CD1c-positive myeloid dendritic cell (primary cell): ENCODE data around the gene SNRNP35.
"Not testable (repeated sequence)": the region's sequence is repeated elsewhere in the genome, so short reads cannot be mapped to it uniquely, and the experiment has no call there.

Experiments
- DNase-seq: peaks from one replicate; pipeline ENCODE4 v3.0.0-alpha.2; 2016; ENCODE audit errors: extremely low spot score

SNRNP35 gene

GRCh38 chr12:123489580-123489979, 31.6 kb downstream of the SNRNP35 start:
- DNase-seq, result no peak

DNA sequence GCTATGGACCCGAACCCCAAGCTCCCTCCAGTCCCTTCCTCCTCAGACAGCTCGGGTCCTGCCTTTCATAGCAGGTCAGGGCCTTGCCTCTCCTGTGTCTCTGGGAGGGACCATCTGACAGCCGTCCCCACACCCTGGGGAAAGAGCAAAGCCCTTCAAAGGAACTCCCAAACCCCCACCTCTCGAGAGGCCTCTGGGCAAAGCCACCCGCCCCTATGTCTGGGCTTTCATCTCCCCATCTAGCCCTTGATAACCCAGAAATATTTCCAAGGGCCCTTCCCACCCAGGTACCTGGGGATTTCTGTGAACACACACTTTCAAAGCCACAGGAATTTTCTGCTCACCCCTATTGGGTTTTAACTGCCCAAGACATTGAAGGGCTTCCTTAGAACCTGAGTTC, 32.1 kb downstream of the SNRNP35 start:
- DNase-seq, result no peak

GRCh38 chr12:123491056-123491455, 33.1 kb downstream of the SNRNP35 start:
- no peak for DNase-seq

DNA sequence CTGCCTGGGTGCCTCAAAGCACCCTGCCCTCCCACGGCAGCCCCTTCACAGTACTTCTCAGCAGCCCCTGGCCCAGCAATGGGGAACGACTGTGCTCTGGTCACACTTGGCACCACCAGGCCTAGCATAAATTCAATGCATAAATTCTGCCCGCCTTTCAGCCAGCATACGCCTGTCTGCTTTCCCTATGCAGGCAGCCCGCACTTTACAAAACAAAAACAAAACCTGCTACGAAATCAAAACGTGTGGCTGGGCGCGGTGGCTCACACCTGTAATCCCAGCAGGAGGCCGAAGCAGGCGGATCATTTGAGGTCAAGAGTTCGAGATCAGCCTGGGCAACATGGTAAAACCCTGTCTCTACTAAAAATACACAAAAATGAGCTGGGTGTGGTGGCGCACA, 33.5 kb downstream of the SNRNP35 start:
- DNase-seq, result no peak

- peak; percentile 8 for DNase-seq
Observed at GRCh38 chr12:123492339-123493039, 34.5 kb downstream of the SNRNP35 start.

DNA sequence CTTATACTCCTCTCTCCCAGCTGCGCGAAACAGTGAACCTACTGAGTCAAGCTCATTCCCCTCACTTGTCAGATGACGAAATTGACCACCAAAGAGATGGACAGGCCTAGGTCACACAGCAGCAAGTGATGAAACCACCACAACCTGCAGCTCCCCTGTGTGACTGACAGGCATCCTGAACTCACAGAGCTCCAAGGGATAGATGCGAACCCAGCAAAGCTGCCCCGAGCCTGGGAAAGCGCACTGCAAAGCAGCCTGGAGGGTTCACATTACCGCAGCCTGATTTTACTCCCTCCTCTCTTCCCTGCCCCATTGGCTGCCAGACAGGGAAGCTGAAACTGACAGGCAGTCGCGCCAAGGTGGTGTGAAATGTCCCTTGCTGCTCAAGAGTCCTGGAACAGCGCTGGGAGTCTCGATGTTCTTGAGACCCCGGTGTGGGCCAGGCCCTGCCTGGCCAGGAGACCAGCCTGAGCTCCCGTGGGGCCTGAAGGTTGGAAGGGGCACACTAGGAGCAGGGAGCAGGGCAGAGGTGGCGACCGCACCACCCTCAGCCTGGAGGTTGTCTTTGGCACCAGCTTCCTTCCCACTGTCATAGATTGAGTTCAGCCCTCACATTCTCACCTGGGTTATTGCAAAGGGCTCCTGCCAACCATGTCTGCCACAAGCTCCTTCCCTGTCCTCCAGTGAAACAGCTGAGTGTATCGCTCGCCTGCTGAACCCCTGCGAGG, 36.3 kb downstream of the SNRNP35 start:
- DNase-seq, result no peak

DNA sequence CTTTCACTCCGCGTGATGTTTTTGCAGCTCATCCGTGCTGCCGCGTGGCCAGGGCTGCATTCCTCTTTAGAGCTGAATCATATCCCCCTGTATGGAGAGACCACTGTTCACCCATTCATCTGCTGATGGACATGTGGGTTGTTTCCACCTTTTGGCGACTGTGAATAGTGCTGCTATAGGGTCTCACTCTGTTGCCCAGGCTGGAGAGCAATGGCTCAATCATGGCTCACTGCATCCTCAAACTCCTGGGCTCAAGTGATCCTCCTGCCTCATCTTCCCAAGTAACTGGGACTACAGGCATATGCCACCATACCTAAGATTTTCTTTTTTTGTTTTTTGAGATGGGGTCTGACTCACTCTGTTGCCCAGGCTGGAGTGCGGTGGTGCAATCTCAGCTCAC, 39.1 kb downstream of the SNRNP35 start:
- no peak for DNase-seq

DNA sequence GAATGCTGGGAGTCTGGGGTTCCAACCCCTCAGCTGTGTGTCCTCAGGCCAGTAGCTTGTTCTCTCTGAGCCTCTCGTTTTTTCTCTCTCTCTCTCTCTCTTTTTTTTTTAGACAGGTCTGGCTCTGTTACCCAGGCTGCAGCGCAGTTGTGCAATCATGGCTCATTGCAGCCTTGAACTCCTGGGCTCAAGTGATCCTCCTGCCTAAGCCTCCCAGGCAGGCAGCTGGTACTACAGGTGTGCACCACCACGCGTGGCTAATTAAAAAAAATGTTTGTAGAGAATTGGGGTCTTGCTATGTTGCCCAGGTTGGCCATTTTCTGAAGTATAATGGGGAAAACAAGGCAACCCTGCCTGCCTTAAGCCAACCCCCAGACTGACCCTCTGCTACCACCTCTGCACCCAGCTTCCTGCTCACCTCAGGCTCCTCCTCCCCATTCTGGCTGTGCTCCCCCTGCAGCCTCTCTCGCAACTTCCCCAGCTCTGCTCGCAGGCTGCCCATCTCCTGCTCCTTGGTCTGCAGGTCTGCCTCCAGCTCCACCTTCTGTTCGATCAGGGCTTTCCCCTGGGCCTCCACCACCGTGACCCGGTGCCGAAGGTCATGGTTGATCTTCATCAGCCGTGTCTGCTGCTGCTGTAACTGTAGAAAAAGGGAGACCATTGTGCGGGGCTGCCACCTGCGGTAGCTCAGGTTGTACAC, 40.3 kb downstream of the SNRNP35 start:
- no peak for DNase-seq

DNA sequence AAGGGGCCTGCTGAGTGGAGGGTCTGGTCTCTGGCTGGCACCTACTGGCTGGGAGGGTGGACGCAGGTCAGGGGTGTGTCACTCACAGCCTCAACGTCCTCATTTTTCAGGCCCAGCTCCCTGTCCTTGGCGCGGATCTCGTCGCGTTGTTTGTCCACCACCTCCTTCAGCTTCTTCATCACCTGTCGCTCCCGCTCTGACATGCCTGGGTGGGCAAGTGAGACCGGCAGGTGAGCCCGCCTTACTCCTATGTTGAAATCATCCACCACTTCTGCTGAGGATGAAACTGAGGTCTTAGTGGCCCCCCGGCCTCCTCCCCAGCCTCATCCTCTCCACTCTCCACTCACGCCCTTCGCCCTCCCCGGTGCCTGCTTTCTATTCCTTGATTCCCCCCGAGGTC, 41.4 kb downstream of the SNRNP35 start:
- no peak for DNase-seq

DNA sequence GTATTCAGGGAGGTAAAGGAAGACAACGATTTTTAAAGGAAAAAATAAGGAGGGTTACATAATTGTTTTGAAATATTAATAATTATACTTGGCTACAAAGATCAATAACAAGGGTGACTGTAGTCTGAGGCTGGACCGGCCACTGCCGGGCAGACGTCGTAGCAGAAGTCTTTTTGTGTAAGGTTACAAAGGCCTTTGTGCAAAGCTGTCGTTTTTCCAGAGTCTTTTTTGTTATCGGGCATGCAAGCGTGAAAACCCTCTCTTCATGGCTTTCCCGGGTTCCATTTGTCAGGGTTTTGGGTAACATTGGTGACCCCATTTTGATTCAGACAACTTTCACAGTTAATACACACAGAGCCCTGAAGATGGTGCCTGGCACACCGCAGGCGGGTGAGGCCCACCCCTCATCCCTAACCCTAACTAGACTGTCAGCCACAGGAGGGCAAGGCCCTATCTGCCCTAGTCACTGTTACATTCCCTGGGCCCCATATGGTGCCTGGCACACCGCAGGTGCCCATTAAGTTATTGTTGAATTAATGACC, 44.3 kb downstream of the SNRNP35 start:
- DNase-seq, result no peak

DNA sequence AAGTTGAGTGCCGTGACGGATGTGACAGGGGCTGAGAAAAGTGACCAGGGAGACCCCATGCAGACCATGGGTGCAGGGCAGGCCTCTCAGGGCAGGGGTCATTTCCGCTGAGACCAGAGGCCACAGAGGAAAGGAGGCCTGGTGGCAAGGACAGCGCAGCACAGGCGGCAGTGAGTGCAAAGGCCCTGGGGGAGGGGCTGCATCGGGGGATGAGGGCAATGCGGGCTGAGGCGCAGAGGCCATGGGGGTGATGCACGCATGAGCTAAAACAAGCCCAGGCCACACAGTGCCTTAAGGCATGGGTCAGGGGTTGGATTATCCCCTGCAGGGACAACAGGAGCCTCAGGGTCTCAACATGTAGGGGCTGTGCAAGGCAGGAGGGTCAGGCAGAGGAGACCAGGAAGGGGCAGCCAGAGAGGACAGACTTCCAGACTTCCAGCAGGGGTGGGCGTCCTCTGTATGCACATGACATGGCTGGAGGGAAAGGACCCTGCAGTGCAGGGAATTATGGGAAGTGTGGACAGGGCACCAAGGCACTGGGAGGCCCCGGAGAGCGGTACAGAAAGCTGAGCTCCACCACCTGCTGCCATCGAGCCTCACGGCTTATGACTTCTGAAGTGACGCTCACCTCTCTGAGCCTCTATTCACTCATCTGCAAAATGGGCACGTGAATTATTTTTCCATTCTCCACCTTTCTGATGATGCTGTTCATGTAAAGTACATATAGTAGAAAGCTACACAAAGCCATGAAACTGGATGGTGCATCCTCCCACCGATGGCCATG, 48.3 kb downstream of the SNRNP35 start:
- no peak for DNase-seq

GRCh38 chr12:123506843-123507236, 48.9 kb downstream of the SNRNP35 start:
- no peak for DNase-seq

DNA sequence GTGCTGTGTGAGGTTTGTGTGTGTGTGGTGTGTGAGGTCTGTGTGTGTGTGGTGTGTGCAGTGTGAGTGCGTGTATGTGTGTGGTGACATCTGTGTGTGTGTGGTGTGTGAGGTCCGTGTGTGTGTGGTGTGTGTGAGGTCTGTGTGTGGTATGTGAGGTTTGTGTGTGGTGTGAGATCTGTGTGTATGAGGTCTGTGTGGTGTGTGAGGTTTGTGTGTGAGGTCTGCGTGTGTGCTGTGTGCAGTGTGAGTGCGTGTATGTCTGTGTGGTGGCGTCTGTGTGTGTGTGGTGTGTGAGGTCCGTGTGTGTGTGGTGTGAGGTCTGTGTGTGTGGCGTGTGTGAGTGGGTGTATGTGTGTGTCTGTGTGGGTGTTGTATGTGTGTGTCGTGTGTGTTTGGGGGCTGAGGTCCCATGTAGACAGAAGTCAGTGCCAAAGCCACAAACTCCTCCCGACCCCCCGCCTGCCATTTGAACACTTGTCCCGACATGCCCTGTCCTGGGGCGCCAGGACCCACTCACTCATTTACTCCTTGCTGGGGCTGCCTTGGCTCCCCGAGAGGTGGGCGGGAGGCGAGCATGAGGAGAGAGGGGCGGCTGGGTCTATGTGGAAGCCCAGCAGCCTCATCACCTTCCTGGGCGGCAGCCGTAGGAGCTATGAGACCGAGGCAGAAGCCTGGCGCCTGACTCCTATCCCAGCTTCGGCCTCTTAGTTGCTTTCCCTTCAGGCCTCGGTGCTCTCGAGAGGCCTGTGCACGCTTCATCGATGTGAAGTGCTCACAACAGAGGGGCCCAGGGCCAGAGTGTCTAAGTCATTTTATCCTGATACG, 55.1 kb downstream of the SNRNP35 start:
- no peak for DNase-seq

DNA sequence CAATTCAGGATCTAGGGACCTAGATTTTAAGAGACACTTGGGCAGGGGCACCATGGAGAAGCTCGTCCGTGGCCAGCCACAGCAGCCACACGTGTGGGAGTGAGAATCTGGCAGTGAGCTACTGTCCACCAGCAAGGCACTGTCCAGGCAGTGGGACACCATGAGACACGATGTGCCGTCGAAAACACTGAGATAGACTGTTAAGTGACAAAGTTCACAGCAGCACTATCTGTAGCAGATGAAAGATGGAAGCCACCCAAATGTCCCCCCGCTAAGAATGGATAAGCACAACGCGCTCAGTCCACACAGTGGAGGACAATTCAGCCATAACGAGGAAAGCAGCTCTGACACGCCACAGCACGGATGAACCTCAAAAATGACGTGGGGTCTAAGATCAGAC, 55.9 kb downstream of the SNRNP35 start:
- no peak for DNase-seq

DNA sequence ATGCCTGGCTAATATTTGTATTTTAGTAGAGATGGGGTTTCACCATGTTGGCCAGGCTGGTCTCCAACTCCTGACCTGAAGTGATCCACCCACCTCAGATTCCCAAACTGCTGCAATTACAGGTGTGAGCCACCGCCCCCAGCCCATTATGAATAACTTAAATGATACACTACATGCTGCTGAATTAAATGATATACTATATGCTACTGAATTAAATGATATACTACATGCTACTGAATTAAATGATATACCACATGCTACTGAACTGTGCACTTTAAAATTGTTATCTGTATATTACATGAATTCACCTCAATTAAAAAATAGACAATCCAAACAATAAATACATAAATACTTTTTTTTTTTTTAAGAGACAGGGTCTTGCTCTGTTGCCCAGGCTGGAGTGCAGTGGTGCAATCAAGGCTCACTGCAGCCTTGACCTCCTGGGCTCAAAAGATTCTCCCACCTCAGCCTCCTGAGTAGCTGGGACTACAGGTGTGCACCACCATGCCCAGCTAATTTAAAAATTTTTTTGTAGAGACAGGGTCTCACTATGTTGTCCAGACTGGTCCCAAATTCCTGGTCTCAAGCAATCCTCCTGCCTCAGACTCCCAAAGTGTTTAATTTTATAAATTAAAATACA, 56.8 kb downstream of the SNRNP35 start:
- DNase-seq, result not testable (repeated sequence)

GRCh38 chr12:123516216-123516780, 58.4 kb downstream of the SNRNP35 start:
- DNase-seq, result no peak
